HG03159 (cell line): ENCODE results near the gene DAPK2.

Experiments
- ATAC-seq: cut with Tn5 transposase; IDR thresholded peaks from one replicate; pipeline ENCODE4 v1.9.1; 2021; ENCODE audit warnings: mild to moderate bottlenecking, moderate library complexity; ENCODE audit not compliant: unreplicated experiment

DAPK2 gene

DNA sequence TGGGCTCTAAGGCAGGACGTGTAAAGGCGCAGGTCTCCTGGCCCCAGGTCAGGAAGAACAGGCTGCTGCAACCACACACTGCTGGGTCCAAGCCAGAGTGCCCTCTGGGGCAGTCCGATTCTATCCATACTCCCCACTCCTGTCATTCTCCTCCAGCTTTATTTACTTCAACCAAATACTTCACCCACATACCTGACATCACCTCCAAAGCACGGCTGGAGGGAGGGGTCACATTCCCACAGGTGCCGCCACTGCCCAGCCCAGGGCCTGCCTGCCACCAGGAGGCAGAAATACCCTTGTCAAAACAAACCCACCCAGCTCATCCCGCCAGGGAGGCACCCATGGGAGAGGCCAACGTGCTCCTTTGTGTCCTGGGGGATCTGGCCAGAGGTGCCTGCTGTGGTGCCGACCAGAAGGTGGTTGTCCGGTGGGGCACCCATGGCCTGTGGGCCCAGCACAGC is 100.4 kb downstream of the DAPK2 start:
- no peak for ATAC-seq

DNA sequence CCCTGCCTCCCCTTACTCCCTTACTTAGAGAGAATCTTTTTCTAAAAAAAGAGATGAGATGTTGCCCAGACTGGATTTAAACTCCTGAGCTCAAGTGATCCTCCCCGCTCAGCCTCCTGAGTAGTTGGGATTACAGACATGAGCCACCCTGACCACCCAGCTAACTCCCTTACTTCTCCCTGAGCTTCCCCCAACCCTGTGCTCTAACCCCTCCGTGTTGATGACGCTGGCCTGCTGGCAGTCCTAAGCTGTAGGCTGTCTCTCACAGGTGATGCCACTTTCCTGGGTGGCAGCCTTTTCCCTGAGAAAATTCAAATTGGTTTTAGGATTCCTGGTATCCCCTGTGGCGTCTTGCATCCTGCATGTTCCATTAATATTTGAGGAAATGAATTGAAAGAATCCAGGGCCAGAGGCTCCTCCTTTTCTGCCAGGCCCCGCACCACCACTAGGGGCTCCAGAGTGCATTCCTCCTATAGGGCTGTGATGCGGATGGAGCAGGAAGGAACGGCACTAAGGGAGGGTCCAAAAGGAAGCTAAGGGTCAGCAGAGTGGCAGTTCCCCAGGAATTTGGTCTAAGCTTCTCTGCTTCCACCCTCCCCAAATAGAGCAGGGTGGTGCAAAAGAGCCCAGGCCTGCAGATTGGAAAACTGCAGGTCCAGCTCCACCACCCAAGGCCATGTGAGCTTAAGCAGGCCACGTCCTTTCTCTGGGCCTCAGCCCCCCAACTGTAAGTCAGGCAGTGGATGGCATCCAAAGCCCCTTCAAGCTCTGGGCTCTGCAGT is 101.1 kb downstream of the DAPK2 start:
- no peak for ATAC-seq

DNA sequence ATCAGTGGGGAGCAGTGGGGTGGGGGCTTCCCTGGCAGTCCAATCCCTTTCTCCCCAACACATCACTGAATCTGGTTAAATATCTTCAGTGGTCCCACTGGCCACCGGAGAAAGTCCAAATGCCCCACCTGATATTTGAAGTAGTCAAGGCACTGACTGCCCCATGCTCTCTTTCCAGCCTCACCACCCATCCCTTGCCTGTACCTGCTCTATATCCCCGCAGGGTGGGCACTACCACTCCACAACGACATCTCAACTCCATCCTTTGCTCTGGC is 101.7 kb downstream of the DAPK2 start:
- no peak for ATAC-seq

DNA sequence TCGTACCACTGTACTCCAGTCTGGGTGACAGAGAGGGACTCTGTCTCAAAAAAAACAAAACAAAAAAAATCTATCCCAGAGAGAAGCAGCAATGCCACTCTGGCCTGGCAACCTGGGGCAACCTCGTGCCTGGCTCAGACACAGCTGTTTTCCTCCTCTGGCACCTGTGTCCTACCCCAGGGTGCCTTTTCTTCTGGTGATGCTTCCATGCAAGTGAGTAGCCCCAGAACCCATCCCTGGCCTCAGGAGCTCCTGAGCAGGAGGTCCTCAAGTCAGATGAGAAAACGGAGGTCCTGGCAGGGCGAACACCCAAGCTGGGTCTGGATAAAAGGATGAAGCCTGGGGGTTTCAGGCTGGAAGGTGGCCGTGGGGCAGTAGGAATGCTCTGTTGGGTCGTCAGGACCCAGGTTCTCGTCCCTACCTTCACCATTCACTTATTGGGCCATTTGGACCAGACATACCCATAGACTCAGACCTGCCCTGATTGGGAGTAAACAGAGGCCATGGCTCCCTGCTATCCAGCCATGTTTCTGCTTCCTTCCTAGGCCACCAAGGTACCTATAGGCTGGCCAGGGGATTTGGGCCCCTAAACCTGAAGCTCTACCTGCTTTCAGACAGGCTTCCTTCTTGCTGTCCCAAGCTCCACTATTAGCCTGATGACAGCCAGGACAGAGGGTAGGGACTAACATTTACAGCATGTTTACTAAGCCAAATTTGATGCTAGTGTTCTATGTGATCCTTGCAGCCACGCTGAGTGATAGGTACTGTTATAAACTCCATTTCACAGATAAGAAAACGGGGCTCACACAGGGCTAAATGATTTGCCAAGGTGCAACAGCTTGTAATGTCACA is 102.2 kb downstream of the DAPK2 start:
- no peak for ATAC-seq

DNA sequence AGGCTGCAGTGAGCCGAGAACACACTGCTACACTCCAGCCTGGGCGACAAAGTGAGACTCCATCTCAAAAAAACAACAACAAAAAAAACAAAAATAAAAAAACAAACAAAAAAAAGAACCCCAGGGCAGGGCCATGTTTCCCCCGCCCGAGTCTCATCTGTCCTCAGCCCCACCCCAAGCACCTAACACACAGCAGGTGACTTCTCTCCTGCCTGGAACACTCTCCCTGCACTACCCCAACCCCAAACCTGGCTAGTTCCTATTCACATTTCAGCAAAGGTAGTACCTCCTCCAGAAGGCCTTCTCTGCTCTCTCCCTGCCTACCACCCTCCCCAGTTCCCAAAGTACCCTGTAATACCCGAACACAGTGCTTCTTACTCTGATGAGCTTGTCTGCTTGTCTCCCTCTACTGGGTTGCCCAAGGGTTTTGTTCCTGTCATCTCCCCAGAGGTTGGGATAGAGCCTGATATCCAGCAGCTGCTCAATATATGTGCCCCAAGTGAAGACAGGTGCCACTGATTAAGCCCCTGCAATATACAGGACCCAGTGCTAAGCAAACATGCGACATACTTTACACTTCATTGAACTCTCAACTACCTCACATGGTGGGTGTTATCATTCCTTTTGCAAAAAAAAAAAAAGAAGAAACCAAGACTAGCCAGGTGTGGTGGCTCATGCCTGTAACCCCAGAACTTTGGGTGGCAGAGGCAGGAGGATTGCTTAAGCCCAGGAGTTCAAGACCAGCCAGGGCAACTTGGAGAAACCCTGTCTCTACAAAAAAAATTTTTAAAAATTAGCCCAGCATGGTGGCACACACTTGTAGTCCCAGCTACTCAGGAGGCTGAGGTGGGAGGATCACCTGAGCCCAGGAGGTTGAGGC is 103.6 kb downstream of the DAPK2 start:
- no peak for ATAC-seq

- no peak for ATAC-seq
Observed at GRCh38 chr15:63941698-63942465, 104.4 kb downstream of the DAPK2 start.

GRCh38 chr15:63940966-63941620 is 105.2 kb downstream of the DAPK2 start:
- no peak for ATAC-seq

GRCh38 chr15:63939531-63940130 is 106.7 kb downstream of the DAPK2 start:
- ATAC-seq, result no peak

DNA sequence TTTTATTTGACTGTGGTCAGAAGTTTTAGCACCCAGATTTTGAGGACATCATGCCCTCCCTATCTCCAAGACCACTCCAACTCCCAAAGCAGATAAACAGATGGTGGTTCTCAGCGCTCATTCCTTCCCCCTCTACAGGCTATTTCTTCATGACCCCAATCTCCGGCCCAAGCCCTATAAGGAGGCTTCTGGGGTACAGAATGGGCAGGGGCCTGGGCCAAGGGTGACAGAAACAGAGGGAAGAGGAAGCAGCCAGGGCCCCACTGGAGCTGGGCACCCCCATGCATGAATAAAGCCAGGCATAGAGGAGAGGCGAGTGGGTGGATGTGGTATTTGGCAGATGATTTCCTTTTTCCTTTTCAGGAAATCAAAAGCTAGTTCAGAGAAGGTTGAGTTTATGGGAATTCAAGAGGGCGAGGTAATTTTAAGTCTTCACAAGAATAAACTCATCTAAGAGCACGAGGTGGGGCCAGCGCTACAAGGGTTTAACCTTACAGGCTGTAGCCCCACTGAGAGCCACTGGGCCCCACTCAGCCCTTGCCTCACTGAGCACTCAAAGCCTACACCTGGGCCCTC is 107.7 kb downstream of the DAPK2 start:
- ATAC-seq, result no peak

GRCh38 chr15:63933522-63933921 is 112.8 kb downstream of the DAPK2 start:
- ATAC-seq, result no peak

DNA sequence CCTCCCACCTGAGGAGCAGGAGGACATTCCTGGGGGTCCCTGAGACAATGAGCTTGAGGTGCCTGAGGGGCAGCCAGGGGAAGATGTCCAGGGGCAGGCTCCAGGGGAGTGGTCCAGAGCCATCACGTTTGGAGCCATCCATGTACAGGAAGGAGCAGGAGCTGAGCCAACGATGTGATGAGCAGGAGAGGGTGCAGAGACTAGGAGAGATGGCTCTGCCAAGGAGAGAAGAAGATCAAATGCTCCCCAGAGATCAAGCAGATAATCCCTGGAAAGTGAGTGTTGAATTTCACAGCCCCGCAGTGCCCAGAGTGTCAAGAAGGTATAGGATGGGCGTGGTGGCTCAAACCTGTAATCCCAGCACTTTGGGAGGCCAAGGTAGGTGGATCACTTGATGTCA is 114.7 kb downstream of the DAPK2 start:
- no peak for ATAC-seq

DNA sequence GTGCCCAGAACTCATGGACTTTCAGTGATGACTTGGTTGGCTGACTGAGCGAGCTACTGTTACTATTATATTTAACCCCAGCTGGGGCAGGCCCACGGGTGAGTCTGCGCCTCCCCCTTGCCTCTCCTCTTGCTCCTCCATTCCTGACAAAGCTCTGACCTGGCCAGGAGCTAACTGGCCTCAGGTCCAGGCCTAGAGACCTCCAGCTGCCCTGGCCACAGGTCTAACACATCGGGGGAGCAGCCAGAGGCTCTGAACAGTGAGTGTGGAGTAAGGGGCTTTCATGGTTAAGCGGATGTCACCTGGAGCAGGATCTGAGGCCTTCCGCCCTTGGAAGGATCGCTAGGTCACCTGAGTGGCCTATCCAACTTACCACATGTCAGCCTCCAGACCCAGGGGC is 116.3 kb downstream of the DAPK2 start:
- no peak for ATAC-seq

- ATAC-seq, result no peak
Observed at GRCh38 chr15:63928185-63928842, 118.0 kb downstream of the DAPK2 start.

- ATAC-seq, result no peak
Observed at GRCh38 chr15:63923993-63924950, 122.0 kb downstream of the DAPK2 start.

DNA sequence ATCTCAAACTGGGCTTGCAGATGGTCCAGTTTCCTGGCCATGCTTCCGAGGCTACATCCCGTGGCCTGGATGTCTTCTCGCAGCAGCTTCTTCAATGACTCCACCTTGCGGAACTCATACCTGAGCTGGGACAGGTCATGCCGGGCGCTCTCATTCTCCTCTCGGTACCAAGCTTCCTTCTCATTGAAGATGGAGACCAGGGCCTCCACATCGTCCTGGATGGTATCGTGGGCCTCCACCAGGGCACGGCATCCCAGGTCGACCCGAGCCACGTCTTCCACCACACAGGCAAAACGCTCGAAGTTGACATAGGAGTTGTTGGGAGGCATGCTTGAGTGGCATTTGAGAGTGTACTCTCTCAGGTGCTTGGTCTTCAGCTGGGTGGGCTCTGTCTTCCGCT is 123.4 kb downstream of the DAPK2 start:
- no peak for ATAC-seq

GRCh38 chr15:63922261-63922904 is 123.9 kb downstream of the DAPK2 start:
- ATAC-seq, result no peak

DNA sequence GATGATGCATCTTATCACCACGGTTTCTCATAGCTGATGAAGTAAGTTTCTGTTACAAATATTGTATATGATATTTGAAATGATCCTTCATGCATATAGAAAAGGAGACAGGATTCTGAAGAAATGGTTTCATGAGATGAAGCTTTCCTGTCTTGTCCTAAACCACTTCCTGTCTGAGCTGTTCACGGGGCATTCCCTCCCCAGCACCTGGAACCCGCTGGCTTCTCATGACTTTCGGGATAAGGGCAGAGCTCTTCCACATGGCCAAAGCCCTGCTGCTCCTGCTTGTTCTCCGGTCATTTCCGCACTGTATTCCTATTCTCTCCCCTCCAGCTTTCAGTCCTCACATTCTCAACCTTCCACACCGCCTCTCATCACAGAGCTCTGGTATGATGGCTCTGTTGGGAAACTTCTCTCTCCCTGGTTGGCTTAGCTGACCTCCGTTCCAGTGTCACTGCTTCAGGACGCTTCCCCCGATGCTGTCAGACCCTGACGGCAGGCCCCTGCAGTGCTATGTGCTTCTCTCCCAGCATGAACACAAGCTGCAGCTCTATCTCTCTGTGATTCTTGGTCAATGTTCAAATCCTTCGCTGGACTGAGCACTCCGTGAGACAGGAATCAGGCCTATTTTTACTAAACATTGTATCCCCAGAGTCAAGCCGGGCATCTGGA is 125.6 kb downstream of the DAPK2 start:
- ATAC-seq, result no peak
